Measurements from ENCODE around the gene NLRX1.
A peak's percentile ranks its signal among the peaks of the same experiment; 100 is the strongest.
"Not testable (repeated sequence)": the region's sequence is repeated elsewhere in the genome, so short reads cannot be mapped to it uniquely, and the experiment has no call there.

Gene NLRX1

GRCh38 chr11:119188067-119188466, 19.5 kb downstream of the NLRX1 start:
- no peak for DNase-seq

DNA sequence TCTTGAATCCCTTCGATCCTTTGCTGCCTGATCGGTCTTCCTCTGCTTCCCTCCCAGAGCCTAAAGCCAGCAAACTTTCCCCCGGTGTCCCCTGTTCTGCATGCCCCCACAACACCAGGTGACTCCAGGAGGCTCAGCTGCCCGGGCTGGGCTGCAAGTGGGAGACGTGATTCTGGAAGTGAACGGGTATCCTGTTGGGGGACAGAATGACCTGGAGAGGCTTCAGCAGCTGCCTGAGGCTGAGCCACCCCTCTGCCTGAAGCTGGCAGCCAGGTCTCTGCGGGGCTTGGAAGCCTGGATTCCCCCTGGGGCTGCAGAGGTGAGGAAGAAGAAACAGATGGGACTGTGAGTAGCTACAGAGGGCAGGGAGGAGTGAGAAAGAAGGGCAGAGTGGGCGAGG, 20.4 kb downstream of the NLRX1 start:
- no peak for DNase-seq

DNA sequence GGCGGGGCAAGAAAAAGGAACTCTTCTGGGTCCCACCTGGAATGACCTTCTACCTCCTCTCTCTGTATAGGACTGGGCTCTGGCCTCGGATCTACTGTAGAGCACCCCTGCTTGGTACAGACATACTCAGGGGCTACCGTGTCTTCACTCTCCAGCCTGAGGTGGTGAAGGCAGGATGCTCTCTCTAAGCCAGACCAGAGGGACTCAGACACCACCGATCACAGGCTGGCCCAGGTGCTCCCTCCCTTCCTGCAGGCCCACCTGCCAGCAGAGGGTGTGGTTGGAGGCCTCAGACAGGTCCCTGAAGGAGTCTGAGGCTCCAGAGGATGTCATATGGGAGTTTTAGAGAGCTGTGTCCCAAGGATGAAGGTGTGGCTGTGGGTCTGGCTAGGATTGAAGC, 20.9 kb downstream of the NLRX1 start:
- DNase-seq: no peak

DNA sequence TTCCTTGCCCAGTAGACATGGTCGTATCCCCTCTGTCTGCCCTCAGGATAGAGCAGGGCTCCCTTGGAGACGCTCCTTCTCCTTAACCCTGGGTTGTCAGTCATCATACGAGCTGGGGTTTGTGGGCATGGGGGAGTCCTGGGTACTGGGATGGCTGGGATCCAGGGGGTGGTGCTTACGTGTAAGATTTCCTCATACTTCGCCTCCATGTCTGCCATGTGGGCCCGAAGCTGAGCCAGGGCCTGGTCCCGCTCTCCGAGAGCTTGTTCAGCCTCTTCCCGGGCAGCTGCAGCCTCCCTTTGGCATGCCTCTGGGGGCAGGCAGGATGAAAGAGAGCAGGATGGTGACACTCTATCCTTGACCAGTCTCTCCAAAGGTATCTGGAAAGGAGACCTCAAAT, 22.0 kb downstream of the NLRX1 start:
- no peak for DNase-seq

GRCh38 chr11:119191265-119191664, 22.7 kb downstream of the NLRX1 start:
- DNase-seq: not testable (repeated sequence)

GRCh38 chr11:119192111-119192510, 23.6 kb downstream of the NLRX1 start:
- no peak for DNase-seq

DNA sequence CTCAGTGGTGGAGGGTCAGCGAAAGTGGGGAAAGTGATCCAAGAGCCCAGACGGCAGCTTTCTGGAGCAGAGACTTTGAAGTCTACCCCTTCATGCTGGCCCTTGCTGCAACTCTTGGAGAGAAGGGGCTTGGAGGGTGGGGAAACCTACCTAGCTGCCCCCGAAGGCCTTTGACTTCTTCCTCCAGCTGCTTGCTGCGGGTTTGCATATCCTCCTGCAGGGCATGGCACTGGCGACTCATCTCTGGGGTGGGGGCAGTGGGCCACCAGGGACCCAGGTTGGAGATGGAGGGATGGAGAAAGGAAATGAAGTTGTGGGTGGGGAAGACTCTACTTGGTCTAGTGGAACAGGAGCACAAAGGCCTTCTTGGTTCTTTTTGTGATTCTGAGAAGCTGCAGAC, 24.5 kb downstream of the NLRX1 start:
- DNase-seq: no peak

- DNase-seq: no peak
These were observed 25.1 kb downstream of the NLRX1 start for GRCh38 chr11:119193626-119194025.

DNA sequence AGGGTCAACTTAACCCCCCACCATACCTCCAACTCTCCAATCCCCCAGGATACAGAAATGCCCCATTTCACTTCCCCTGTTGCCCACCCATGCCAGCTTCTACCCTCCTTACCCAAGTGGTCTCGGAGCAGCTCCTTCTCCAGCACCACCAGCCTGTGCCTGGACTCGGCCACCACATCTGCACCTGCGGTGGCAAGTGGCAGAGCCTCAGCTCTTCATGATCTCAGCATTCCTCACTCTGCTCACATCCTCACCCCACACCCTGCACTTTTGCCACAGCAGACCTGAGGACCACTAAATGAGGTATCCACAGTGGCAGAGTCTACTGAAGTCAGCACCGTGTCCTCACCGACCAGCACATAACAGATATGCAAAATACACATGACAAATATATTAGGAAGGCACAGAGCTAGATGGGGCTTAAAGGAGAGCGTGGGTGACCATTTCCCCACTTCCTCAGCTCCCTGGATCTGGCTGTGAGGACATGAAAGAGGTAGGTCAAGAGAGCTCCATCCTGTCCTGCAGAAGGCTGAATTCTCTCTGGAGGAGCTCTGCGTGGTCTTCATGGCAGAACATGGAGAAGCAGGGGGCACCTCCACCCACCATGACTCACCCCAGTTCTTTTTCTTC, 26.4 kb downstream of the NLRX1 start:
- no peak for DNase-seq

DNA sequence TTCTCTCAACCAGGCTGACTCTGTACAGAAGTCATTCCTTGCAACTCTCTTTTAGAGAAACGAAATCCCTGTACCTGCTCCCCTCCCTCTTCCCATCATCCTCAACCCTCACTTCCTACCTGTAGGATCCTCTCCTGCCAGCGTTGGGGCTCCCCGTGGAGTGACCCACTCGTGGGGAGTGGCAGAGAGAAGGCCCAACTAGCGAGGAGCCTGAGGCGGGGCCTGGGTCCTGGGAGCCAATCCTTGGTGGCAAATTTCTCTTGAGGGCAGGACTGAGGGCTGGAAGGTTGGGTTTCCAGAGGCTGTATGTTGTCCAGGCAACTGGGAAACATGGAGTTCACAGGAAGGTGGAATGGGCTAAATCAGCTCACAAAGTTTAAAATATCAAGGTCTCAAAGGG, 27.2 kb downstream of the NLRX1 start:
- DNase-seq: peak; percentile 93

- DNase-seq: peak; percentile 89
These were observed 28.4 kb downstream of the NLRX1 start for GRCh38 chr11:119196833-119197483.

DNA sequence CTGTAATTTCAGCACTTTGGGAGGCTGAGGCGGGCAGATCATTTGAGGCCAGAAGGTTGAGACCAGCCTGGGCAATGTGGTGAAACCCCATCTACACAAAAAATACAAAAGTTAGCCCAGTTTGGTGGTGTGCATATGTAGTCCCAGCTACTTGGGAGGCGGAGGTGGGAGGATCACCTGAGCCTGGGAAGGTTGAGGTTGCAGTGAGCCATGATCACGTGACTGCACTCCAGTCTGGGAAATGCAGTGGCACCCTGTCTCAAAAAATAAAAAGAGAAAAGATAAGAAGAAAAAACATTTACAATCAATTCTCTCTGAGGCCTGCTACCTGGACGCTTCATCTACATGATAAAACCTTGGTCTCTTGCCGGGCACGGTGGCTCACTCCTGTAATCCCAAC, 30.4 kb downstream of the NLRX1 start:
- no peak for DNase-seq

- DNase-seq: not testable (repeated sequence)
These were observed 32.7 kb downstream of the NLRX1 start for GRCh38 chr11:119201236-119201635.

GRCh38 chr11:119202554-119202953, 34.0 kb downstream of the NLRX1 start:
- DNase-seq: no peak

- DNase-seq: no peak
These were observed 35.5 kb downstream of the NLRX1 start for GRCh38 chr11:119204066-119204465.

- DNase-seq: no peak
These were observed 36.6 kb downstream of the NLRX1 start for GRCh38 chr11:119205080-119205479.

- peak; percentile 95 for DNase-seq
These were observed 37.3 kb downstream of the NLRX1 start, which contains the start of gene CBL for GRCh38 chr11:119205574-119206510. TSS of gene CBL (plus strand) at chr11:119206339. CDS start at chr11:119206418, 79 bp downstream.

GRCh38 chr11:119206511-119207414, 38.2 kb downstream of the NLRX1 start:
- peak; percentile 74 for DNase-seq

- DNase-seq: no peak
These were observed 39.0 kb downstream of the NLRX1 start for GRCh38 chr11:119207415-119207960.

- DNase-seq: no peak
These were observed 40.7 kb downstream of the NLRX1 start for GRCh38 chr11:119209186-119209585.

- DNase-seq: no peak
These were observed 41.5 kb downstream of the NLRX1 start for GRCh38 chr11:119210050-119210449.
